H1 (cell line): ENCODE data around the gene NANOS3. TPM values are rescaled to one million over a fixed set of nuclear protein-coding genes. Genes with fewer than 3 reads are reported as not detected.

Experiments used
- CTCF ChIA-PET: fragments of 300-600 bp; sonication (Branson Sonifier 250); formaldehyde crosslinking; loops from one replicate; lab custom pipeline; 2021; ENCODE audit not compliant: partially characterized antibody; lab: Charles Lee
- POLR2A ChIA-PET: fragments of 300-600 bp; sonication (Branson Sonifier 250); formaldehyde crosslinking; loops from one replicate; lab custom pipeline; 2021; ENCODE audit warnings: inconsistent platforms; ENCODE audit not compliant: partially characterized antibody; lab: Charles Lee
- DNase-seq, 2 experiments: peaks; one replicate each; pipeline versions ENCODE4 v3.0.0 to v3.0.0-alpha.2; 2010 to 2022; ENCODE audit warnings: low spot score in 2 of 2, low read depth in 1 of 2, mixed read lengths in 1 of 2
- FAIRE-seq: peaks from 2 replicates; lab custom pipeline; 2011; peaks lifted over from hg19 to GRCh38; lab: Jason Lieb, UNC
- H2AFZ ChIP-seq: 2 replicates; pipeline ENCODE4 v1.8.1; 2012; ENCODE audit warnings: low read length, inconsistent platforms
- H2AK5ac ChIP-seq: 2 replicates; pipeline ENCODE4 v1.6.1; 2013; ENCODE audit warnings: low read depth, low read length
- H2BK120ac ChIP-seq: replicated peaks from 2 replicates; pipeline ENCODE3; 2013; ENCODE audit warnings: low read depth, low read length, inconsistent platforms
- H2BK12ac ChIP-seq: 2 replicates; pipeline ENCODE4 v1.6.1; 2013; ENCODE audit warnings: low read depth, low read length
- H2BK15ac ChIP-seq: 2 replicates; pipeline ENCODE4 v1.6.1; 2013; ENCODE audit warnings: low read length
- H2BK20ac ChIP-seq: 2 replicates; pipeline ENCODE4 v1.6.1; 2013; ENCODE audit warnings: low read length
- H2BK5ac ChIP-seq: 2 replicates; pipeline ENCODE4 v1.6.1; 2013; ENCODE audit warnings: low read depth, low read length
- H3K14ac ChIP-seq: 2 replicates; pipeline ENCODE4 v1.6.1; 2013; ENCODE audit warnings: inconsistent platforms; ENCODE audit not compliant: insufficient read length
- H3K18ac ChIP-seq: 2 replicates; pipeline ENCODE4 v1.6.1; 2013; ENCODE audit warnings: low read length; ENCODE audit errors: extremely low read depth
- H3K23ac ChIP-seq: 2 replicates; pipeline ENCODE4 v1.6.1; 2013; ENCODE audit warnings: inconsistent platforms; ENCODE audit not compliant: insufficient read length
- H3K23me2 ChIP-seq: 2 replicates; pipeline ENCODE4 v1.6.1; 2013; ENCODE audit warnings: low read depth, low read length
- H3K27ac ChIP-seq: 2 replicates; pipeline ENCODE4 v1.6.1; 2011; ENCODE audit warnings: low read depth, low read length, inconsistent platforms
- H3K27me3 ChIP-seq, 4 experiments: replicated peaks in 1 of 4; 1 replicate in 1 of 4; 2 replicates in 3 of 4; pipeline versions ENCODE4 v1.6.1 to v1.8.1; 2011 to 2013; ENCODE audit warnings: low read length in 3 of 4, mild to moderate bottlenecking in 3 of 4, inconsistent platforms in 2 of 4, mixed read lengths in 2 of 4, moderate library complexity in 1 of 4; ENCODE audit not compliant: control insufficient read depth in 3 of 4, insufficient read depth in 3 of 4; ENCODE audit errors: extremely low read depth in 1 of 4
- H3K36me3 ChIP-seq, 4 experiments: 2 replicates each; pipeline versions ENCODE4 v1.6.1 to v1.8.1; 2011 to 2013; ENCODE audit warnings: mild to moderate bottlenecking in 4 of 4, low read length in 3 of 4, moderate library complexity in 2 of 4, control low read depth in 1 of 4, inconsistent platforms in 1 of 4; ENCODE audit not compliant: insufficient read depth in 4 of 4, control insufficient read depth in 2 of 4
- H3K4ac ChIP-seq: replicated peaks from 2 replicates; pipeline ENCODE3; 2013; ENCODE audit warnings: low read length, low read depth, mixed read lengths, inconsistent platforms; ENCODE audit not compliant: insufficient read length
- H3K4me1 ChIP-seq, 4 experiments: replicated peaks in 1 of 4; 1 replicate in 1 of 4; 2 replicates in 3 of 4; pipeline versions ENCODE4 v1.6.1 to v1.8.1; 2011 to 2013; ENCODE audit warnings: low read length in 3 of 4, inconsistent platforms in 2 of 4, mixed read lengths in 1 of 4; ENCODE audit not compliant: insufficient read depth in 4 of 4, control insufficient read depth in 3 of 4
- H3K4me2 ChIP-seq, 2 experiments: 2 replicates each; pipeline versions ENCODE4 v1.6.1 to v1.8.1; 2011 to 2013; ENCODE audit warnings: low read depth in 2 of 2, low read length in 2 of 2, control low read depth in 1 of 2, inconsistent platforms in 1 of 2, mild to moderate bottlenecking in 1 of 2; ENCODE audit not compliant: insufficient read depth in 1 of 2
- H3K4me3 ChIP-seq, 4 experiments: fragments of 200-600, 300-600 bp in 1 of 4; sonication (generic), shearing (Covaris generic), sonication (Bioruptor Twin) in 1 of 4; 2 replicates each; pipeline versions ENCODE4 v1.5.1 to v1.8.1; 2011 to 2016; ENCODE audit warnings: low read length in 4 of 4, low read depth in 3 of 4, control low read depth in 2 of 4, inconsistent platforms in 2 of 4, mild to moderate bottlenecking in 2 of 4, mixed read lengths in 1 of 4, moderate library complexity in 1 of 4; ENCODE audit not compliant: insufficient read depth in 2 of 4; ENCODE audit errors: extremely low read depth in 1 of 4
- H3K56ac ChIP-seq: replicated peaks from 2 replicates; pipeline ENCODE3; 2013; ENCODE audit warnings: low read depth, mild to moderate bottlenecking, mixed read lengths, low read length, inconsistent platforms; ENCODE audit not compliant: insufficient read length
- H3K79me1 ChIP-seq: 2 replicates; pipeline ENCODE4 v1.6.1; 2013; ENCODE audit warnings: low read depth, low read length, control low read depth
- H3K79me2 ChIP-seq, 2 experiments: 2 replicates each; pipeline versions ENCODE4 v1.6.1 to v1.8.1; 2012 to 2013; ENCODE audit warnings: low read length in 2 of 2, mild to moderate bottlenecking in 2 of 2, inconsistent platforms in 1 of 2; ENCODE audit not compliant: insufficient read depth in 2 of 2, control insufficient read depth in 1 of 2
- H3K9ac ChIP-seq, 4 experiments: replicated peaks in 1 of 4; 1 replicate in 1 of 4; 2 replicates in 3 of 4; pipeline versions ENCODE4 v1.6.1 to v1.8.1; 2011 to 2013; ENCODE audit warnings: low read depth in 3 of 4, low read length in 3 of 4, control low read depth in 2 of 4, mild to moderate bottlenecking in 2 of 4, moderate library complexity in 2 of 4, inconsistent platforms in 1 of 4; ENCODE audit errors: extremely low read depth in 1 of 4
- H3K9me3 ChIP-seq, 2 experiments: 2 replicates each; pipeline versions ENCODE4 v1.6.1 to v1.8.1; 2012 to 2013; ENCODE audit warnings: mild to moderate bottlenecking in 2 of 2, moderate library complexity in 2 of 2, control low read depth in 1 of 2, inconsistent platforms in 1 of 2, low read depth in 1 of 2, low read length in 1 of 2, mixed read lengths in 1 of 2; ENCODE audit not compliant: insufficient read depth in 2 of 2
- H4K20me1 ChIP-seq, 2 experiments: replicated peaks in 1 of 2; 2 replicates each; pipeline versions ENCODE3 to v1.8.1; 2011 to 2013; ENCODE audit warnings: inconsistent platforms in 2 of 2, low read length in 2 of 2, mild to moderate bottlenecking in 1 of 2; ENCODE audit not compliant: insufficient read depth in 2 of 2, control insufficient read depth in 1 of 2
- H4K5ac ChIP-seq: 2 replicates; pipeline ENCODE4 v1.6.1; 2013; ENCODE audit warnings: low read length, low read depth, mixed read lengths, inconsistent platforms; ENCODE audit not compliant: insufficient read length
- H4K8ac ChIP-seq: 2 replicates; pipeline ENCODE4 v1.8.0; 2013; ENCODE audit warnings: mild to moderate bottlenecking, moderate library complexity, low read length, inconsistent platforms; ENCODE audit not compliant: insufficient read depth; ENCODE audit errors: extremely low read depth
- H4K91ac ChIP-seq: replicated peaks from 2 replicates; pipeline ENCODE3; 2013; ENCODE audit warnings: low read length, mixed read lengths, inconsistent platforms; ENCODE audit not compliant: insufficient read length
- HDAC2 ChIP-seq, 2 experiments: fragments of 300-600 bp in 1 of 2; sonication (generic) in 1 of 2; IDR thresholded peaks; 2 replicates each; pipeline ENCODE4 v1.6.1; 2011 to 2012; ENCODE audit warnings: low read depth in 2 of 2, low read length in 2 of 2, mild to moderate bottlenecking in 2 of 2, moderate library complexity in 2 of 2, borderline replicate concordance in 1 of 2, inconsistent platforms in 1 of 2
- WGBS, 2 experiments: shearing (Covaris generic) in 1 of 2; methylation state at CpG; one replicate each; pipeline versions ENCODE4 v1.1.6 to v1.1.7; 2013 to 2015; ENCODE audit warnings: low lambda C conversion rate in 2 of 2, mixed read lengths in 2 of 2, inconsistent platforms in 1 of 2, low coverage in 1 of 2, missing lambda C conversion rate in 1 of 2; ENCODE audit not compliant: insufficient replicate concordance in 2 of 2, insufficient coverage in 1 of 2, insufficient read length in 1 of 2; ENCODE audit errors: extremely low coverage in 1 of 2, missing lambda C conversion rate in 1 of 2; 5-methylcytosine and 5-hydroxymethylcytosine counted together
- polyA plus RNA-seq, 7 experiments: library from polyadenylated mRNA; depleted of rRNA in 3 of 7; stranded (reverse) in 5 of 7; unstranded in 2 of 7; fragments of >200 nt in 5 of 7; fragments of 200-250 nt in 2 of 7; gene quantifications; 1 replicate in 5 of 7; 2 replicates in 1 of 7; 4 replicates in 1 of 7; pipeline versions ENCODE4 v1.2.1 to v1.2.3, GENCODE V29; 2011 to 2013; ENCODE audit warnings: missing spikeins in 2 of 7, mixed read lengths in 2 of 7
- total RNA-seq: library from RNA; stranded (reverse); fragmentation: NEBNext Ultra II Directional; extraction: Animal tissue kit (Norgen Biotek cat#: 25700); gene quantifications from 2 replicates; pipeline ENCODE4 v1.2.1, GENCODE V29; 2021

NANOS3 gene
- total and polyA plus RNA-seq, 2 of the 8 experiments (the other 6 are each of a cell fraction or from before 2014, with no cell fraction given), result 0.62 TPM; not detected in 1

- Histone ChIP-seq H2BK20ac (no peak overlapping the region), H3K18ac (peak overlapping the region; percentile 95; the same call in 1 of the 2 replicates), H3K56ac (no peak overlapping the region), H3K9me3 (no peaks in the 10 kb centered on the region), H4K20me1 (no peaks in the 10 kb centered on the region), H4K8ac (peak overlapping the region; percentile 69), H2BK120ac (no peak overlapping the region), H3K14ac (no peak overlapping the region), H3K27me3 (peaks cover 0 to 4% (median 3%) of the 10 kb centered on the region in 4 experiments; a peak in 3 of 7 replicates), H3K79me2 (no peaks in the 10 kb centered on the region), H2BK15ac (no peak overlapping the region), H3K9ac (peak overlapping the region in 3 of 4 experiments; percentile 8 to 69 (median 47); a peak in 3 of 7 replicates), H4K5ac (peak overlapping the region; percentile 22), H3K79me1 (peaks cover 3% of the 10 kb centered on the region; the same call in 1 of the 2 replicates), H3K4me2 (peak overlapping the region; percentile 55 to 68), H2BK12ac (0 out of 2 replicates have a peak overlapping the region, but pooled peaks have one; percentile 27), H3K23ac (no peak overlapping the region), H3K4me3 (peak overlapping the region; percentile 81 to 85 (median 82)), H4K91ac (no peak overlapping the region), H2AFZ (no peak overlapping the region), H2AK5ac (no peak overlapping the region), H3K4me1 (peaks cover 0 to 6% (median under 1%) of the 10 kb centered on the region in 4 experiments; a peak in 2 of 7 replicates), H3K36me3 (peaks cover 0 to 4% (median 0%) of the 10 kb centered on the region in 4 experiments; a peak in 1 of 8 replicates), H3K4ac (no peak overlapping the region), H2BK5ac (no peak overlapping the region), H3K23me2 (peaks cover 8% of the 10 kb centered on the region; the same call in 1 of the 2 replicates), H3K27ac (no peak overlapping the region)
- DNase-seq, result no peak
- POLR2A ChIA-PET, result interaction anchor here (1.0 to 2.5 kb wide), 4 partner anchors 14 to 56 kb away, joined by 3 to 7 read pairs (median 4); no protein-coding TSS in a partner anchor
- no peak for FAIRE-seq
- CTCF ChIA-PET, result interaction anchor here (0.5 to 1.6 kb wide), 10 partner anchors 18 to 566 kb away, joined by 3 to 11 read pairs (median 3); no protein-coding TSS in a partner anchor
- WGBS, 2 experiments, result 46% methylated on average over 6 of the region's 13 CpGs; no CpG with 5 or more reads in 1 of the 2 experiments
- TF ChIP-seq HDAC2 (IDR thresholded peaks at IDR 0.05; ENCODE audit: borderline replicate concordance in 1 of 2, low read depth in 2 of 2, low read length in 2 of 2), result no peak; a peak in 1 of 4 replicates
Measured at GRCh38 chr19:13906521-13906904, 29.6 kb downstream of the NANOS3 start.
